Measurements from ENCODE around the gene KNTC1.
"Not testable (repeated sequence)": the region's sequence is repeated elsewhere in the genome, so short reads cannot be mapped to it uniquely, and the experiment has no call there.

KNTC1 gene

DNA sequence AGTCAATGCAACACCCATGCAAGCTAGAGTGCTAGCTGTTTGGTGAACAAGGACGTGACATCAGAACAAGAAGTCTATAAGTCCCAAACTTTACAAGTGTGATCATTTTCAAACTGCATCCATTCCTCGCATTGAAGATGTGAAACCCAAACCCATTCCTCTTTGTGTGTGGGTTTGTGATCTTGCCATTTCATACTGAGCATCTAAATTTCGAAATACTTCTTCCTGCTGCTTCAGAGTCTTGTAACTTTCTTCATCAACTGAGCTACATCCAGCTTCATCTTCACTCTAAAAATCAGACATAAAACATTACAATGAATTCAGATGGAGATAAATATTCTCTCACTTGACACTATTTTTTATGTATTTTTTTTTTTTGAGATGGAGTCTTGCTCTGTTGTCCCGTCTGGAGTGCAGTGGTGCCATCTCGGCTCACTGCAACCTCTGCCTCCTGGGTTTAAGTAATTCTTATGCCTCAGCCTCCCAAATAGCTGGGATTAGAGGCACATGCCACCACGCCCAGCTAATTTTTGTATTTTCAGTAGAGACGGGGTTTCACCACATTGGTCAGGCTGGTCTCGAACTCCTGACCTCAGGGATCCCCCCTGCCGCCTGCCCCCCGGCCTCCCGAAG, 21.5 kb upstream of the KNTC1 start:
- no peak for DNase-seq (ENCODE audit: low spot score)

GRCh38 chr12:122506393-122506938, 20.6 kb upstream of the KNTC1 start:
- DNase-seq (ENCODE audit: low spot score): no peak

DNA sequence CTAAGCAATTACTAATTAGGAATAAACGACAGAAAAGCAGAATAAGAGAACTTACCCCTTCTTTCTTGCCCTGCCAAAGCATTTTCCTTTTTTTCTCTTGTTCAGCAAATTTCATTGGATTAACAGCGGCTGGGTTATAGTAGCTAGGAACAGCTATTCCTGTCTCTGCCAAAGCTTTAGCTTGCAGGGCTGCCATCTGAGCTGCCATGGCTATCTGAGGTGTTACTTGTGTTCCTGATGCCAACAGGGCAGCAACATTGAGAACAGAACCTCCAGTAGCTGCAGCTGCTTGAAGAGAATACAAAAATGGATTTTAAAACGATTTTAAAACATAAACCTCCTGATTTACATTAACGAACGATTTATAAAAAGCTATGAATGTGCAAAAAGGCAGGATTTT, 18.9 kb upstream of the KNTC1 start:
- no peak for DNase-seq (ENCODE audit: low spot score)

GRCh38 chr12:122513028-122513427, 14.0 kb upstream of the KNTC1 start:
- DNase-seq (ENCODE audit: low spot score): not testable (repeated sequence)

GRCh38 chr12:122513660-122514059, 13.4 kb upstream of the KNTC1 start:
- DNase-seq (ENCODE audit: low spot score): no peak

- DNase-seq (ENCODE audit: low spot score): no peak
Observed at GRCh38 chr12:122515275-122515674, 11.8 kb upstream of the KNTC1 start.

- DNase-seq (ENCODE audit: low spot score): no peak
Observed at GRCh38 chr12:122516544-122517361, 10.3 kb upstream of the KNTC1 start.

DNA sequence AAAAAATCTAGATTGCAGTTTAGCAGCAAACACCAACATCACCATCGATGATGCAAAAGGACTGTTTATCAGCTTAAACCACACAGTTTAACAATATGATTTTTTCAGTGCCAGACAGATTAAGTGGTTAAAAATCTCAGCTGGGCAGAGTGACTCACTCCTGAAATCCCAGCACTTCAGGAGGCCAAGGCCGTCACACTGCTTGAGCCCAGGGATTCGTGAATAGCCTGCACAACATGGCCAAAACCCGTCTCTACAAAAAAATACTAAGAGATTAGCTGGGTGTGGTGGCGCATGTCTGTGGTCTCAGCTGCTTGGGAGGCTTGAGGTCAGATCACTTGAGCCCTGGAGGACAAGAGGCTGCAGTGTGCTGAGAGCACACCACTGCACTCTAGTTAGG, 9.2 kb upstream of the KNTC1 start:
- no peak for DNase-seq (ENCODE audit: low spot score)

GRCh38 chr12:122518908-122519307, 8.1 kb upstream of the KNTC1 start:
- no peak for DNase-seq (ENCODE audit: low spot score)

GRCh38 chr12:122519418-122519817, 7.6 kb upstream of the KNTC1 start:
- no peak for DNase-seq (ENCODE audit: low spot score)

DNA sequence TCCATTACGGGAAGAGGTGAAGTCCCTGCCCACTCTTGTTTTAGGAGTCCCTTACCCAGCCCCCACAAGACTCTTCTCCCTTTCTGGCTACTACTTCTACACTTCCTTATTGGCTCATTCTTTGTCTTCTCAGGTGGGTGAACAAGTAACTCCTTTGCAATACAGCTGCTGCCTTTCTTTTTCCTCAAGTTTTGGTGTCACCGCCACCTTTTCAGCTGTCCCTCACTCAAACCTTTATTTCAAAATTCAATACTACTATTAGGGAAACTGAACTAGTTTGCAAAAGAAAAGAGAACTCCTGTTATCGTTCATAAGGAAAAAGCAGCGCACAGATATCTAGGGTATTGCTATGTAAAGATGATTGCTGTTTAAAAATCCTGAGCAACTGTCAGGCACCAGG, 6.4 kb upstream of the KNTC1 start:
- DNase-seq (ENCODE audit: low spot score): no peak

- no peak for DNase-seq (ENCODE audit: low spot score)
Observed at GRCh38 chr12:122523280-122523679, 3.8 kb upstream of the KNTC1 start.

- no peak for DNase-seq (ENCODE audit: low spot score)
Observed at GRCh38 chr12:122523846-122524718, 3.0 kb upstream of the KNTC1 start.

GRCh38 chr12:122527478-122527944, 462 bp downstream of the KNTC1 start:
- DNase-seq (ENCODE audit: low spot score): no peak

DNA sequence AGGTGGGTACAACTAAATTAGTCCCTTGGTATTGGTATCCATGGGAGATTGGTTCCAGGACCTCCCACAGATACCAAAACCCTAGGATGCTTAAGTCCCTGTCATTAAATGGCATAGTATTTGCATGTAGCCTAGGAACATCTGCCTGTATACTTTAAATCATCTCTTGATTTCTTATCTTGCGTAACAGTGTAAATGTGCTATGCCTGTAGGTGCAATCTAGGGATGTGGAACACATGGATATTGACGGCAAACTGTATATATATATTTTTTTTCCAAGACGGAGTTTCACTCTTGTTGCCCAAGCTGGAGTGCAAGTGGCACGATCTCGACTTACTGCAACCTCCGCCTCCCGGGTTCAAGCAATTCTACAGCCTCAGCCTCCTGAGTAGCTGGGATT, 1.5 kb downstream of the KNTC1 start:
- no peak for DNase-seq (ENCODE audit: low spot score)

GRCh38 chr12:122528992-122529391, 1.9 kb downstream of the KNTC1 start:
- no peak for DNase-seq (ENCODE audit: low spot score)

- DNase-seq (ENCODE audit: low spot score): no peak
Observed at GRCh38 chr12:122533856-122534255, 6.8 kb downstream of the KNTC1 start.

GRCh38 chr12:122537021-122537420, 10.0 kb downstream of the KNTC1 start:
- DNase-seq (ENCODE audit: low spot score): no peak

DNA sequence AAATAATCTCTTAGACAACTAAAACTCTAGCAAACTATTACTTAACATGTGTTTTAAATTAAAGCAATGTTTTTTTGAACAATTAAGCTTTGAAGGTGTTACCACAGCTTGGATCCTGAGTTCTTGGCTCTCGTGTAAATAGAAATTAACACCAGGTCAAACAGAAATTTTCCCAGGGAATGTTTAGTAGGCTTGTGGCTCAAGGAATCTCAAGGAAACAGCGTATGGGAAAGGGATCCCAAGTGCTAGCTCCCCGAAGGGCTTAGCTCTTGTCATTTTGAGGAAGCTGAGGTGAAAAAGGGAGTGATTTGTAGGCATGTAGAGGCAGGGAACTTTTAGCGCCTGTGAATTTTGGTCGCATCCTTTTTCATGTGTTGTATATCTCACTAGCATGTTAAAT, 11.4 kb downstream of the KNTC1 start:
- DNase-seq (ENCODE audit: low spot score): no peak

- no peak for DNase-seq (ENCODE audit: low spot score)
Observed at GRCh38 chr12:122544537-122544936, 17.5 kb downstream of the KNTC1 start.

DNA sequence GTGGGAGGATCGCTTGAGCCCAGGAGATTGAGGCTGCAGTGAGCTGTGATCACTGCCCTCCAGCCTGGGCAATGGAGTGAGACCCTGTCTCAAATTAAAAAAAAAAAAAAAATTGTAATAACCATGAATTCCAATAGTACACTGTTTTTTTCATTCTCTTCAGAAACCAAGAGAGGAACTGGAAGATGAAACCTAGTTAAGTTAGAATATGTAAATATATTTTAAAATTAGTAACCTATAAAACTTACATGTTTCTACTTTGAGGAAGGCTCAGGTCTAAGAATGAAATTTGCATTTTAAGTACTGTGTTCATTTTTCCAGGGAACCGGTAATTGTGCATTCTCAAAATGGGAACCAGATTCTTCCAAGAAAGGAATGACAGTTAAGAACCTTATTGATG, 18.8 kb downstream of the KNTC1 start:
- no peak for DNase-seq (ENCODE audit: low spot score)

- no peak for DNase-seq (ENCODE audit: low spot score)
Observed at GRCh38 chr12:122547330-122547729, 20.3 kb downstream of the KNTC1 start.

All from HuH-7 (cell line).